HG02938 (cell line): ENCODE measurements around the gene ALOX12B.

Source experiments
- ATAC-seq: cut with Tn5 transposase; IDR thresholded peaks from one replicate; pipeline ENCODE4 v1.9.1; 2021; ENCODE audit warnings: mild to moderate bottlenecking, moderate library complexity; ENCODE audit not compliant: unreplicated experiment

The ALOX12B gene

DNA sequence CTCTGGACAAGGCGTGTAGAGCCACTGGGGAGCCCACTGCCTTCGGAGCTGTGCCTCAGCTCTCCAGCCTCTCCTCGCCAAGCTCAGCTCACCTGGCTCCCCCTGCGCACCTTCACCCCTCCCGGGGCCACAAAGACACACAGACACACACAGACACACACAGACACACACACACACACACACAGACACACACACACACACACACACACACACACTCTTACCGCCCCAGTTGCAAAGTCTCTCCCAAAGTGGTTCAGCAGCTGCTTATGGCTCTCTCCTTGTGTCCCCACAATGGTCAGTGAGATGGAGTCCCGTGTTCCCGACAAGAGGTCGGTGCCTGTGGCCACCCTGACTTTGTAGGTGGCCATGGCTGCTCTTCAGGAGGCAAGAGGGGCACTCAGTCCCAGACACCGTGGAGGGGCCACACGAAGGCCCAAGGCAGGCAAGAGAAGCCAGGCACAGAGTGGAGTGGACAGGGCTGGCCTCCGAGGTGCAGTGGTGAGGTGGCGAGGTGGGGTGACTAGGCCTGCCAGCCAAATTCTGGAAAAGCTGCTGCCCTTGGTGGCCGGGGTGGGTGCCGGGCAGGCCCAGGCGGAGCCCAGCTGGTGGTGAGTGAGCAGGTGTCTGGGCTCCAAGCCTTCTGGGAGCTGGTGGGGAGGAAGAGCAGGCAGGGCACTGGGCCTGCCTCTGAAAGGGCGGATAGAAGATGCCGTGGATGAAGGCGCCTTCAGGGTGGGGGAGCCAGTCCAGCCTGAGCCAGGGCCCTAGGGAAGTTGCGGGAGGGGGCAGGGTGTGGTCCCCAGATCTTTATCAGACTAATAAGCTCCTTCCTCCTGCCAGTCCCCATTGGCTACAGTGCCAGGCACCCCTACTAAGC is at the start of gene ALOX12B:
ALOX12B (minus strand) TSS at position 642 of the 877 bp plus-strand sequence; CDS start at position 368, 274 bp downstream.
- ATAC-seq: no peak

GRCh38 chr17:8133941-8134340 is 46.4 kb upstream of the ALOX12B start:
- no peak for ATAC-seq

GRCh38 chr17:8133399-8133798 is 45.9 kb upstream of the ALOX12B start:
- no peak for ATAC-seq

DNA sequence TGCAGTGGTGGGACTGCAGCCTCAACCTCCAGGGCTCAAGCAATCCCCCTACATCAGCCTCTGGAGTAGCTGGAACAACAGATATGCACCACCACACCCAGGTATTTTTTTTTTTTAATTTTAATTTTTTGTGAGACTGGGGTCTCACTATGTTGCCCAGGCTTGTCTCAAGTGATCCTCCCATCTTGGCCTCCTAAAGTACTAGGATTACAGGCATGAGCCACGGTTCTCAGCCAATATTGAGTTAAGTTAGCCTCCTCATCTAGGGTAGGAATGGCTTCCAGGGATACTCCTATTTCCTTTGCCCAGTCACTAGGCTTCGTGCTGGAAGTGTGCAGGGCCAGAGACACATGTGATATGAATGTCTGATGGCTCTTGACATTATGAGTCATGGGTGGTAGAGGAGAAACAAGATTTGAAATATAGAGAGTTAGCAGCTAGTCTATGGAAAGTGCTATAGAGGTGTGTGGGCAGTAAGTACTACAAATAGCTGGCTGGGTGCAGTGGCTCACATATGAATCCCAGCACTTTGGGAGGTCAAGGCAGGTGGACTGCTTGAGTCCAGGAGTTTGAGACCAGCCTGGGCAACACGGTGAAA is 44.4 kb upstream of the ALOX12B start:
- ATAC-seq: no peak

DNA sequence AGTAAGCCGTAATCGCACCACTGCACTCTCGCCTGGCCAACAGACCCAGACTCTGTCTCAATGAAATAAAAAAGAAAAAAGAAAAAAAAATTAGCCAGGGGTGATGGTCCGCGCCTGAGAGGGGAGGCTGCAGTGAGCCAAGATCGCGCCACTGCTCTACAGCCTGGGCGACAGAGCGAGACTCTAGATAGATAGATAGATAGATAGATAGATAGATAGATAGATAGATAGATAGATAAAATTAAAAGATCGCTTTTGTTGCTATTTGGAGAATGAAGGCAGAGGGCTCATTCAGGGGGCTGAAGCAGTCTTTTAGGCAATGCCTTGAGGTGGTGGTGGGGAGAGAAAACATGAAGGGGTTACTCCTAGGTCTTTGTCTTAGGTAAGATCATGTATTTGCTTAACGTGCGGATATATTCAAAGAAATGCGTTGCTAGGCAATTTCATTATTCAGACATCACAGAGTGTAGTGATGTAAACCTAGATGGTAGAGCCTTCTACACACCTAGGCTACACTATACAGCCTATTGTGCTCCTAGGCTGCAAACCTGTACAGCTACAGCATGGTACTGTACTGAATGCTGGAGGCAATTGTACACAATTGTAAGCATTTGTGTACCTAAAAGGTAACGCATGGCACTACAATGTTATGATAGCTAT is 40.7 kb upstream of the ALOX12B start:
- ATAC-seq: no peak

- ATAC-seq: no peak
Observed at GRCh38 chr17:8126491-8127066, 39.1 kb upstream of the ALOX12B start.

DNA sequence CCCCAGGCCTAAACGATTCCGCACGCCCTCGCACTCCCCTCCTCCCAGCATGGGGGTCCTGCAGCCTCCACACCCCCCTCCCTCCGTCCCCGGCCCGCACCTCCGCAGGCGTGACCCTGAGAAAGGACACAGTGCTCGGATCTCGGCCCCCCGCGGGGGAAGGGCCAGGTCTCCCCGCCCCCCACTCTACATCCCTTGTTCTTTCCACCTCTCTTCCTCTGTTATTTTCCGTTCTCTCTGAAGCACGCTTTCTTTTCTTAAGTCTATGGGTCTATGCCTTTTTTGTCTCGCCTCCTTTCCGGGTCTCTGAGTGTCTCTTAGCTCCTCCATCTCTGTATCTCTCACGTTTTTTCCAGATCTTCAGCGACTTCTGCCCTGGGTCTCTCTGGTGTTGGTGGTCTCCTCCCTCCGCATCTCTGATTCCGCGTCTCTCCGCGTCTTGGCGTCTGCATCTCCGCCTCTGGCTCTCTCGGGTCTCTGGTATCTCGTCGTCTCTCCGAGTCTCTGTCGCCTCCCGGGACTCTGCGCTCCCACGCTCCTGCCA is 38.5 kb upstream of the ALOX12B start:
- no peak for ATAC-seq

GRCh38 chr17:8125154-8125946 is 37.8 kb upstream of the ALOX12B start:
- no peak for ATAC-seq

DNA sequence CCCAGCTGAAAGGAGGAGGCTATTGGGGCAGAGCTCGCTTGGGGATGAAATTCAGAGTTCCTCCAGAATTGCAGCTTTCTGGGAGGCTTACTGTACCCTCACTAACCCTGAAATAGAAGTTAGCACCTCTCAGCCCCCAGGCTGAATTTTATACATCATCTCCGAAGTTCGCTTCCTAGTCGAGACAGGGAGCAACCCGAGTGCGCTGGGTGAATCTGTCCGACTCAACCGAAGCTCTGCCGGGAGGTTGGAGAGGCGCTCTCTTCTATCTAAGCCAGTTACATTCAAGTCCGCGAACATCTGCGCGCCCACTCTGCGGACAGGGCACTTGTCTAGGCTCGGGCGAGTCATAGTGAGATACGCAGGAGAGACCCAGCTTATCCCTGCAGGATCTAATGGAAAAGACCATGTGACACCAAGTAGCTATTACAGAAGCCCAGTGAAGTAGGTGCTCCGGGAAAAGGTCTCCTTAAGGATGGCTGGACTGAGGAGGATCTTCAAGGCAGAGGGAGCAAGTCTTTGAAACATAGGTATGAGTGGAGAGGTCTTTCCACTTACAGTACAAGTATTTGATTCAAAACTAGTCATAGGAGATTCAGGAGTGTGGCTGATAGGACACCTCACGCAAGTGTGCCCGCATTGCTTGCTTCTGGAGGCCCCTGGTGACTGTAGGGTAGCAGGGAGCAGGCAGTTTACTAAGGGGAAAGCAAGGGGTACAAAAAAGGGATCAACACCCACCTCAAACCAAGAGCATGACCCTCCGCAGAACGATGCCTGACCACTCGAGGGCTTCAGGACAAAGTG is 37.0 kb upstream of the ALOX12B start:
- no peak for ATAC-seq

DNA sequence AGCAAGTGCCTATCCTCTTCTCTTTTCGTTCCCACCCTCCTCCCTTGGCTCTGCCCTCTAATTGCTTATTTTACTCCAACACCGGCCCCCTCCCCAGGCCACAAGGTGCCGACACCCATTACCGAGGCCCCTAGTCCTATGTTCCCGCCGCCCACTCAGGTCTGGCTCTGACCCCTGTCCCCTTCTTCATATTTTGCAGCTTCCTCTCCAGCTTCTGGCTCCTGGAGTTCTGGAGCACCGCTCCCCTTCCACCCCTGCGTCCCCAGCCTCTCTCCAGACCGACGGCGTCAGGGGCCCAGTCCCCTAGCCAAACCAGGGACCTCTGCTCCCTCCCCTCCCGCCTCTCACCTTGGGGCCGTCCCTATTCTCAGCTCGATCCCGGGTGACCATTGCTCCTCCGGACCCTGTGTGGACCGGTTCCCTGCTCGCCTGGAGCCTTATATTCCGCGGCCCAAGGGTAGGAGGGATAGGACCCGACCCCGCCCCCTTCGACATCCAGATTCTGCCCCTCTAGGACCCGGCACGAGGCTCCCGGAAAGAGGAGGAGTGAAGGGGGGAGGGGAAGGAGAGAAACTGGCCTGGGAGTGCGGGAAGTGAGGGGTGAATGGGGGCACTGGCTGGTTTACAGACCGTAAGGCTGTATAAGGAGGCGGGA is 36.3 kb upstream of the ALOX12B start, which contains the start of gene HES7:
HES7 (minus strand) TSS at position 412 of the 655 bp plus-strand sequence; CDS start at position 390, 22 bp downstream.
- ATAC-seq: no peak

DNA sequence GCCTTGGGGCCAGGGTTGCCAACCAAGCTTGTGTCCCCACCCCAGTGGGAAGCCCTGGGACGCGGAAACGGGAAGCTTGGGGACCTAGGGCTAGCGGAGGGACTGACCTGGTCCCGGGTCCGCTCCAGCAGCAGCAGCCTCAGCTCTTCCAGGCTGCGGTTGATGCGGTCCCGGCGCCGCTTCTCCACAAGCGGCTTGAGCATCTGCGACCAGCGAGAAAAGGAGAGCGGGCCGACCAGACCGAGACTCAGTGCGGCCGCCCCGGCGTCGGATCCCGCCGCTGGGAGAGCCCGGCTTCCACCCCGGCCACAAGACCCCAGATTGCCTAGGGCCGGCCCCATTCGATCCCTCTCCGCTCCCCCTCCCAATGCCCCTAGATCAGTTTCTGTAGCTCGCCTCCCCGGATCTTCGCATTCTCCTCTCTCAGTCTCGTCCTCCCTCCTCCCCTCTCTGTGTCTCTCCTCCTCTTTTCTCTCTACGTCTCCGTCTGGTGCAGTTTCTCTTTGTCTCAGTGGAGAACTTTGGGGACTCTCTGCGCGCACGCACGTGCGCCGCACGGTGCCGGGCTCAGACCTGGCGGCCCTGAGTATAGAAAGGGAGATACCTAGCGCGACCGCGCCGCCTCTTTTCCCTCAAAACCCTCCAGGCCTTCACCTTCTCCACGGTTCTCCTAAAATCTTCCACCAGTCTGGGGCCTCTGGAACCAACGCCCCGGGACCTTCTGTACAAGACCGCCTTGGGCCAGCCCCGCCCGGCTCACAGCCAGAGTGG is 35.6 kb upstream of the ALOX12B start:
- ATAC-seq: no peak

GRCh38 chr17:8122422-8122923 is 35.0 kb upstream of the ALOX12B start:
- ATAC-seq: no peak

- no peak for ATAC-seq
Observed at GRCh38 chr17:8121681-8122421, 34.3 kb upstream of the ALOX12B start.

DNA sequence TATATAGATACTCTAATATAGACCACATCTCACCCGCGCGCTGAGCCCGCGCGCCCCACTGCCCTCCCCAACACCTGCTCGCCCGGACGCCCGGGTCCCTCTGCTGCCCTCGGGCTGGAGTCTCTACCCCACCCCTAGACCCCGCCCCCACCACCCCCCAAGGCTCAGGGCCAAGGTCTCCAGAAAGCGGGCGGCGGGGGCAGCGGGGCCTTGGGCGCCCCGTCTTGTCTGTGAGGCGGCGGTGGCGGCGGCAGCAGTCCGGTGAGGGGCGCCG is 33.8 kb upstream of the ALOX12B start:
- ATAC-seq: no peak

DNA sequence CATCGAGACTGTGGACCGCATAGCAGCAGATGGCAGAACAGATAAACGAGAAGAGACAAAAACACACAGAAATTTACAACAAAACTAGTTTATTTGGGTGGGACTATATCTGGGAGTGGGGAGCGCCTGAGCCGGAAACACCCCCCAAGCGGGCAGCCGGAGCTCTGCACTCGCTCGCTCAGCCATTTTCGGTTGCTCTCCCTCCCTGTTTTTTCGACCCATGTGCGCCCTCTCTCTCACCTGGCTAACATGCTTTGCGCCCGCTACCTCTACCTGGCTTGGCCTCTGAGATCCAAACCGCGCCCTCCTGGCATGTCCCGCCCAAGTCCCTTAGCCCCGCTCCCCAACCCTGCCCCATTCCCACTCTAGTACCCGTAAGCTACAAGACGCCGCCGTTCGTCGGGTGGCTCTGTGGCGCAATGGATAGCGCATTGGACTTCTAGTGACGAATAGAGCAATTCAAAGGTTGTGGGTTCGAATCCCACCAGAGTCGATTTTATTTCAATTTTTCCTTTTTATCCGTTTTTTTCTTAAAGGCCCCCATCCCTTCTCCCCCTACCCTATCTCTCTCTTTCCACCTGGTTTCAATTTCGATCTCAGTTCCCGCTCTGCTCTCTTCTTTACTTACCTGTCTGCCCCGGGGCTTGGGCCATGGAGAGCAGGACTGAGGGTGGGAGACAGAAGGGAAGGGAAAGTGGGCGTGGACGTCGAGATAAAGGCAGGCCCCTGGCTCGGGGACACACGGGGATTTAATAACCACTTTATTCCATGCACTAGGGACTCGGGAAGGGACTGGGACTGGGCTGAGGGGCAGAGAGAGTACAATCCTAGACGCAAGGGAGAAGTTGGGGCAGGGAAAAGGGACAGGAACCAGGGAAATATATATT is 33.2 kb upstream of the ALOX12B start:
- ATAC-seq: peak; percentile 4
